OCI-LY1 (cell line): ENCODE results near the gene CHST3.

ENCODE experiments used
- EZH2 ChIP-seq: fragments of 200-600 bp; sonication (generic), shearing (Covaris generic); IDR thresholded peaks from 2 replicates; pipeline ENCODE4 v1.8.0; 2017; ENCODE audit warnings: borderline replicate concordance, mixed run types, mild to moderate bottlenecking, antibody characterized with exemption, low read length, moderate library complexity, mixed read lengths
- TF ChIP-seq, protein P1 (sequence below): fragments of 200-600 bp; sonication (generic), shearing (Covaris generic); IDR thresholded peaks from 2 replicates; pipeline ENCODE4 v1.5.1; 2017; ENCODE audit warnings: mild to moderate bottlenecking, antibody characterized with exemption, low read length, moderate library complexity, mixed read lengths

DNA sequence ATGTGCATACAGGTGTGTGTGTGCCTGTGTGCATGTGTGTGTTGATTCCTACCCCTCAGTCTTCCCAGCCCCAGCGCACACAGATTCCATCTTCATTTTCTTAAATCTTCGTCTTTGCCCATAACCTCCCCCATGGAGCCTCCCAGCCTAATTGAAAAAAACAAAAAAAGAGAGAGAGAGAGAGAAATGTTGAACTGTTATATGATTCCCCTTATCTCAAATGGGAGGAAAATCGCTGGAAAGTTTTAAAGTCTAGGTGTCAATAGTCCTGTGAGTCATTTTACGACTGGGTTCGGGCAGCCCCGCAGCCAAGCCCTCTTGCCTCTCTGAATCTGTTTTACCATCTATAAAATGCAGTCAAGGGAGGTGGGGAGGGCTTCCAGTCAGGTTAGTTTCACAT, 63.3 kb downstream of the CHST3 start:
- TF ChIP-seq, protein P1, sequence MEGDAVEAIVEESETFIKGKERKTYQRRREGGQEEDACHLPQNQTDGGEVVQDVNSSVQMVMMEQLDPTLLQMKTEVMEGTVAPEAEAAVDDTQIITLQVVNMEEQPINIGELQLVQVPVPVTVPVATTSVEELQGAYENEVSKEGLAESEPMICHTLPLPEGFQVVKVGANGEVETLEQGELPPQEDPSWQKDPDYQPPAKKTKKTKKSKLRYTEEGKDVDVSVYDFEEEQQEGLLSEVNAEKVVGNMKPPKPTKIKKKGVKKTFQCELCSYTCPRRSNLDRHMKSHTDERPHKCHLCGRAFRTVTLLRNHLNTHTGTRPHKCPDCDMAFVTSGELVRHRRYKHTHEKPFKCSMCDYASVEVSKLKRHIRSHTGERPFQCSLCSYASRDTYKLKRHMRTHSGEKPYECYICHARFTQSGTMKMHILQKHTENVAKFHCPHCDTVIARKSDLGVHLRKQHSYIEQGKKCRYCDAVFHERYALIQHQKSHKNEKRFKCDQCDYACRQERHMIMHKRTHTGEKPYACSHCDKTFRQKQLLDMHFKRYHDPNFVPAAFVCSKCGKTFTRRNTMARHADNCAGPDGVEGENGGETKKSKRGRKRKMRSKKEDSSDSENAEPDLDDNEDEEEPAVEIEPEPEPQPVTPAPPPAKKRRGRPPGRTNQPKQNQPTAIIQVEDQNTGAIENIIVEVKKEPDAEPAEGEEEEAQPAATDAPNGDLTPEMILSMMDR, result no peak
- TF ChIP-seq EZH2, result no peak
